Transverse colon (tissue), 4 donors: ENCODE results near the gene UBALD2. TPM values are rescaled to one million over a fixed set of nuclear protein-coding genes. Genes with fewer than 3 reads are reported as not detected.
A peak's percentile ranks its signal among the peaks of the same experiment; 100 is the strongest.

Source experiments
- DNase-seq: peaks from one replicate; pipeline ENCODE4 v3.0.0-alpha.2; 2019
- H3K27ac ChIP-seq, 4 donors: fragments of 200-600 bp; sonication (generic); 2 replicates each; pipeline ENCODE4 v1.5.1; 2016 to 2018; ENCODE audit warnings: inconsistent platforms in 4 of 4
- H3K27me3 ChIP-seq: fragments of 200-600 bp; sonication (generic); 2 replicates; pipeline ENCODE4 v1.5.1; 2017; ENCODE audit warnings: inconsistent platforms
- H3K36me3 ChIP-seq, 4 donors: fragments of 200-600 bp; sonication (generic); 2 replicates each; pipeline ENCODE4 v1.5.1; 2017 to 2019; ENCODE audit warnings: inconsistent platforms in 4 of 4
- H3K4me1 ChIP-seq, 4 donors: fragments of 200-600 bp; sonication (generic); 2 replicates each; pipeline ENCODE4 v1.5.1; 2017 to 2020; ENCODE audit warnings: inconsistent platforms in 4 of 4
- H3K4me3 ChIP-seq, 4 donors: fragments of 200-600 bp; sonication (generic); 1 replicate in 1 of 4; 2 replicates in 3 of 4; pipeline versions ENCODE4 v1.5.1 to v1.6.1; 2017 to 2019; ENCODE audit warnings: inconsistent platforms in 4 of 4
- H3K9me3 ChIP-seq, 2 donors: fragments of 200-600 bp; sonication (generic); 2 replicates each; pipeline ENCODE4 v1.5.1; 2017 to 2019; ENCODE audit warnings: inconsistent platforms in 2 of 2
- EP300 ChIP-seq: sonication (generic); formaldehyde crosslinking; IDR thresholded peaks from one replicate; pipeline ENCODE4 v1.6.1; 2017; ENCODE audit warnings: antibody characterized with exemption, low read depth
- POLR2A ChIP-seq: fragments of 450-650 bp; IDR thresholded peaks from one replicate; pipeline ENCODE4 v1.6.1; 2016; ENCODE audit warnings: antibody characterized with exemption, mild to moderate bottlenecking, moderate library complexity
- POLR2AphosphoS5 ChIP-seq, 3 donors: sonication (generic); formaldehyde crosslinking; IDR thresholded peaks; one replicate each; pipeline ENCODE4 v1.6.1; 2016; ENCODE audit warnings: antibody characterized with exemption in 3 of 3
- WGBS, 2 donors: methylation state at CpG; one replicate each; pipeline ENCODE4 v1.1.5; 2018; ENCODE audit warnings: low coverage in 1 of 2; 5-methylcytosine and 5-hydroxymethylcytosine counted together
- in situ Hi-C, 4 donors: fragments of 200-750 bp; cut with MboI; loops; one replicate each; pipeline versions ENCODE4 v1.15.0 to v1.15.1; 2017; ENCODE audit warnings: low sequenced_read_pairs in 3 of 4, low pct_ligation_motif_present in 1 of 4, low pct_unique_long_range_greater_than_20kb in 1 of 4
- intact Hi-C: fragments of 100-400 bp; cut with DNase I; formaldehyde crosslinking; loops from one replicate; pipeline ENCODE4 v1.15.1; 2023; ENCODE audit warnings: low total_unique reads
- total RNA-seq, 4 donors: library from RNA; depleted of rRNA; stranded (reverse); fragments of >200 nt; gene quantifications; one replicate each; pipeline ENCODE4 v1.1.0, GENCODE V29; 2016
- TF ChIP-seq, protein P1 (sequence below), 5 experiments: fragments of 200-600 bp in 3 of 5; fragments of 450-650 bp in 2 of 5; sonication (generic) in 3 of 5; IDR thresholded peaks; 1 replicate in 2 of 5; 2 replicates in 3 of 5; pipeline ENCODE4 v1.5.1; 2016 to 2017; ENCODE audit warnings: antibody characterized with exemption in 5 of 5, inconsistent platforms in 3 of 5, mild to moderate bottlenecking in 2 of 5, moderate library complexity in 1 of 5

Gene UBALD2
- total RNA-seq, 4 donors from 2014 or later: 25.5 to 51.2 (median 34.5) TPM

GRCh38 chr17:76268015-76268749 is 3.0 kb downstream of the UBALD2 start:
- intact Hi-C loops (no loop called here), in situ Hi-C loops (no loop called here)
- Histone ChIP-seq H3K9me3 (no peaks in the 10 kb centered on the region), H3K27ac (peak overlapping the region; percentile 94 to 98 (median 96)), H3K4me3 (peak overlapping the region in 1 of 4 donors; percentile 99), H3K36me3 (peaks cover 0 to 14% (median 0%) of the 10 kb centered on the region in 4 donors), H3K27me3 (no peaks in the 10 kb centered on the region), H3K4me1 (peaks cover 51 to 80% (median 75%) of the 10 kb centered on the region in 4 donors)
- TF ChIP-seq, protein P1, sequence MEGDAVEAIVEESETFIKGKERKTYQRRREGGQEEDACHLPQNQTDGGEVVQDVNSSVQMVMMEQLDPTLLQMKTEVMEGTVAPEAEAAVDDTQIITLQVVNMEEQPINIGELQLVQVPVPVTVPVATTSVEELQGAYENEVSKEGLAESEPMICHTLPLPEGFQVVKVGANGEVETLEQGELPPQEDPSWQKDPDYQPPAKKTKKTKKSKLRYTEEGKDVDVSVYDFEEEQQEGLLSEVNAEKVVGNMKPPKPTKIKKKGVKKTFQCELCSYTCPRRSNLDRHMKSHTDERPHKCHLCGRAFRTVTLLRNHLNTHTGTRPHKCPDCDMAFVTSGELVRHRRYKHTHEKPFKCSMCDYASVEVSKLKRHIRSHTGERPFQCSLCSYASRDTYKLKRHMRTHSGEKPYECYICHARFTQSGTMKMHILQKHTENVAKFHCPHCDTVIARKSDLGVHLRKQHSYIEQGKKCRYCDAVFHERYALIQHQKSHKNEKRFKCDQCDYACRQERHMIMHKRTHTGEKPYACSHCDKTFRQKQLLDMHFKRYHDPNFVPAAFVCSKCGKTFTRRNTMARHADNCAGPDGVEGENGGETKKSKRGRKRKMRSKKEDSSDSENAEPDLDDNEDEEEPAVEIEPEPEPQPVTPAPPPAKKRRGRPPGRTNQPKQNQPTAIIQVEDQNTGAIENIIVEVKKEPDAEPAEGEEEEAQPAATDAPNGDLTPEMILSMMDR (IDR thresholded peaks at IDR 0.05): no peak
- peak; percentile 22 for TF ChIP-seq EP300
- TF ChIP-seq POLR2A: peak; percentile 33
- peak; percentile 65 to 86 (median 82) for TF ChIP-seq POLR2AphosphoS5 (IDR thresholded peaks at IDR 0.05)
- DNase-seq: peak; percentile 84
- 17 to 43% methylated on average over 1 to 9 of the region's 9 CpGs for WGBS, 2 donors

DNA sequence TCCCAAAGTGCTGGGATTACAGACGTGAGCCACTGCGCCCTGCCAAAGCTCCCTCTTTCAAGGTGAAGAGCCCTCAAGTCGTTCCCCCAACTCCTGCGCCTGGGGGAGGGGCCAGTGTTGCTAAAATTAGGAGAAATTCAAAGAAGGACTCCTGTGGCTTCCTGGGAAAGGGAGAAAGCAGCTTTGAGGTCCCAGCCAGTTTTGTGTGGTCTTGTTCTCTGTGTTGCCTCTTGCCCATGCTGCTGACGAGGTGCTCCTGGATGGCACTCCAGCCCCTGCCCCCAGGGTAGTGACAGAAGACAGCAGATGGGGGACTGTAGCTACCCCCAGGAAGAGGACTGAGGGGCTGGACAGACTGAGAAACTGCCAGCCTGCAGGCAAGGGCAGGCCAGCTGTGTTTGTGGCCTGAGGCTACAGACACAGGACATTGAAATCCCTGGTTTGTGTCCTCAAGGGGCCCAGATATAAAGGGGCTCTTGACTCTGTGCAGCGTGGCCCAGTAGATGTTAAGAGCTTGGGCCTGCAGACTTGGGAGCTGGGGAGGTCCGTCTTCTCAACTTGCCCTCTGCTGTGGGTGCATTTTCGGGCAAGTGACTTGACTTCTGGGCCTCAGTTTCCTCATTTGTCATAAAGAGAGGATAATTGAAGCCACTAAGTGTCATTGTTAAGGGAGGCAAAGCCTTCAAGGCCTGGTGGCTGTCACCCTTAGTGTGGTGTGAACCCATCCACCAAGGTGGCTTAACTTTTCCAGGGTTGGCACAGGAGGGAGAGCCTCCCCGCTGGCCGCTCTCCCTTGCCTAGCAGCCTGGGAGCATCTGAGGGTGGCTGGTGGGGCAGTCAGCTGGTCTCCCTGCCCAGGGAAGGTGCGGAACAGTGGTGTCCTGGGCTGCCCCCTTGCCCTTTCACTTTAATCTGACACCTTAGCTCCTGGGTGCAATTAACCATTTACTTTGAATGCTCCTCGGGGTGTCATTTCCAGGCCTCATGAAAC is 4.1 kb downstream of the UBALD2 start:
- peaks cover 0 to 14% (median 0%) of the 10 kb centered on the region in 4 donors for H3K36me3 ChIP-seq
- DNase-seq: no peak
- WGBS, 2 donors: 67 to 80% methylated on average over 1 to 12 of the region's 12 CpGs
- peaks cover 42 to 73% (median 69%) of the 10 kb centered on the region in 4 donors for H3K4me1 ChIP-seq
- H3K27me3 ChIP-seq: no peaks in the 10 kb centered on the region
- no peak overlapping the region for H3K4me3 ChIP-seq
- intact Hi-C loops (no loop called here), in situ Hi-C loops (no loop called here)
- TF ChIP-seq EP300: no peak
- peak in 1 of 3 donors; percentile 12 for TF ChIP-seq POLR2AphosphoS5 (IDR thresholded peaks at IDR 0.05)
- peak overlapping the region; percentile 94 to 98 (median 96) for H3K27ac ChIP-seq
- H3K9me3 ChIP-seq: no peaks in the 10 kb centered on the region

DNA sequence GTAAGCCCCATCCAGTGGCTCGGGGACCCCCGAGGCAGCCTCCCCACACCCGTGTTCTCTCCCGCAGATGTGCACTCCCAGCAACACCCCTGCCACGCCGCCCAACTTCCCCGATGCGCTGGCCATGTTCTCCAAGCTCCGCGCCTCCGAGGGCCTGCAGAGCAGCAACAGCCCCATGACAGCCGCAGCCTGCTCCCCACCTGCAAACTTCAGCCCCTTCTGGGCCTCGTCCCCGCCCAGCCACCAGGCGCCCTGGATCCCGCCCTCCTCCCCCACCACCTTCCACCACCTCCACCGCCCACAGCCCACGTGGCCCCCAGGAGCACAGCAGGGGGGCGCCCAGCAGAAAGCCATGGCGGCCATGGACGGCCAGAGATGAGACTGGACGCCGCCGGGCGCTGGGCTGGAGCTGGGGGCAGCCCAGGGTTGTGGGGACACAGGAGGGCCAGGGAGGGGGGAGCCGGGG is 5.0 kb downstream of the UBALD2 start:
- in situ Hi-C loops (no loop called here), intact Hi-C loops (loop anchor here (5.0 kb wide), 1 partner anchor 88 kb away; no protein-coding TSS in a partner anchor)
- TF ChIP-seq POLR2A: no peak
- TF ChIP-seq EP300: no peak
- no peak for TF ChIP-seq POLR2AphosphoS5 (IDR thresholded peaks at IDR 0.05)
- TF ChIP-seq, protein P1 (IDR thresholded peaks at IDR 0.05): no peak
- no peak overlapping the region for H3K4me3 ChIP-seq
- peaks cover 39 to 69% (median 65%) of the 10 kb centered on the region in 4 donors for H3K4me1 ChIP-seq
- WGBS, 2 donors: 79% methylated on average over 24 of the region's 26 CpGs; no CpG with 5 or more reads in 1 of the 2 donors
- H3K9me3 ChIP-seq: no peaks in the 10 kb centered on the region
- H3K36me3 ChIP-seq: peaks cover 0 to 14% (median 0%) of the 10 kb centered on the region in 4 donors
- no peaks in the 10 kb centered on the region for H3K27me3 ChIP-seq
- H3K27ac ChIP-seq: peak overlapping the region in 3 of 4 donors; percentile 94 to 98 (median 96)
- DNase-seq: no peak

GRCh38 chr17:76270770-76271668 is 5.9 kb downstream of the UBALD2 start:
- WGBS, 2 donors: 60 to 73% methylated on average over 2 to 13 of the region's 14 CpGs
- peaks cover 39 to 69% (median 65%) of the 10 kb centered on the region in 4 donors for H3K4me1 ChIP-seq
- no peaks in the 10 kb centered on the region for H3K9me3 ChIP-seq
- peak overlapping the region in 3 of 4 donors; percentile 26 to 33 (median 31) for H3K4me3 ChIP-seq
- peak overlapping the region; percentile 73 to 98 (median 78) for H3K27ac ChIP-seq
- peak in 2 of 3 donors; percentile 4 to 49 for TF ChIP-seq POLR2AphosphoS5 (IDR thresholded peaks at IDR 0.05)
- TF ChIP-seq, protein P1 (IDR thresholded peaks at IDR 0.05): no peak
- TF ChIP-seq POLR2A: peak; percentile 7
- intact Hi-C loops (loop anchor here (5.0 kb wide), 1 partner anchor 89 kb away; no protein-coding TSS in a partner anchor), in situ Hi-C loops (no loop called here)
- peaks cover 0 to 14% (median 0%) of the 10 kb centered on the region in 4 donors for H3K36me3 ChIP-seq
- DNase-seq: no peak
- H3K27me3 ChIP-seq: no peaks in the 10 kb centered on the region
